Measurements from ENCODE around the gene ZNF200. TPM values are rescaled to one million over a fixed set of nuclear protein-coding genes. Genes with fewer than 3 reads are reported as not detected.
A peak's percentile ranks its signal among the peaks of the same experiment; 100 is the strongest.

The ZNF200 gene
- 10 to 100 TPM; 45.2 to 48.3 TPM for total RNA-seq
- 41.9 TPM for polyA plus RNA-seq (ENCODE audit: insufficient read depth, low read depth, low replicate concordance)
- long read RNA-seq, donor 1, full-length matches to known transcripts: 16 of 16 reads
- long read RNA-seq, donor 1, partial matches to known transcripts: 0 of 16 reads
- long read RNA-seq, donor 1, other reads (novel, unspliced or antisense): 0 of 16 reads
- long read RNA-seq, donor 2, full-length matches to known transcripts: 10 of 10 reads
- long read RNA-seq, donor 2, partial matches to known transcripts: 0 of 10 reads
- long read RNA-seq, donor 2, other reads (novel, unspliced or antisense): 0 of 10 reads

DNA sequence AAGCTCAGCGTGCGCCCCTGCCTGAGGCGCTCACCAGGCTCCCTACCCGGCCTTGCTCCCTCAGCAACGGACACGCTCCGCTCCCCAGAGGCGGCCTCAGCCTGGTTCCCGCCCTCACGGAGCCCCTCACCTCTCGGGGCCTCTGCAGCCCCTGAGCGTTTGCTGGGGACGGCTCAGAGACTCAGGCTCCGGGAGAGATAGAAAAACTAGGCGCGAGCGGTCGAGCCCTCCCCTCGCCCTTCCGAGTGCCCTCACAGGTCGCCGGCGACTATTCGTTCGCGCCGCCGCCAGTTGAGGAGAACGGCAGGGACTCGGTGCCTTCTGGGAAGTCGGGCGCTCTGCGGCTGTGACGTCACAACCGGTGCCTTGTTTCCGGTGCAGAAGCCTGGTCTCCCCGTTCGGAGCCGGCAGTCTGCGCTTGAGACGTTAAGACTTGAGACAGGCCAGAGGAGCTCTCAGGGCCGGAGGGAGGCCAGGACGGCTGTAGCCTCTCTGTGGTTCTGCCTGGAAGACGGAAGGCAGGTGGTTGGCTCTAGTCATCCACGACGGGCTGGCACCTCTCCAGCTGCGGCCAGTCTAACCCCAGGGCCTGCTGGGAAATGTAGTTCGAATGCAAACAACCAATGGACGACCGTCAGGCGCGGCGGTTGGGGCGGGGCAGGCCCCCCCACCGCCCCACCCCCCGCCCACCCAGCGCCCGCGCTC is at the start of gene ZNF200:
Gene ZNF200 (minus strand): TSS at position 302 of the 705 bp plus-strand sequence. CDS start 1,403 bp downstream, outside the sequence.
- Histone ChIP-seq H3K27ac (peak within 1 kb of the TSS; percentile 96), H3K9me3 (no peaks in the 10 kb centered on the region), H3K4me1 (peaks cover 10% of the 10 kb centered on the region), H3K36me3 (ENCODE audit: low read depth, missing control alignments) (peaks cover 4% of the 10 kb centered on the region), H3K27me3 (no peaks in the 10 kb centered on the region), H3K4me3 (peak within 1 kb of the TSS; percentile 82 to 97)
- intact Hi-C loops (cut with DNase I; ENCODE audit: low total_unique reads): no loop called here
- 0 to 1% methylated on average over 19 to 54 of the region's 59 CpGs for WGBS, 2 donors
- DNase-seq: peak; percentile 98
- TF ChIP-seq POLR2A (IDR thresholded peaks at IDR 0.05) (no peak), CTCF (IDR thresholded peaks at IDR 0.05) (no peak)

DNA sequence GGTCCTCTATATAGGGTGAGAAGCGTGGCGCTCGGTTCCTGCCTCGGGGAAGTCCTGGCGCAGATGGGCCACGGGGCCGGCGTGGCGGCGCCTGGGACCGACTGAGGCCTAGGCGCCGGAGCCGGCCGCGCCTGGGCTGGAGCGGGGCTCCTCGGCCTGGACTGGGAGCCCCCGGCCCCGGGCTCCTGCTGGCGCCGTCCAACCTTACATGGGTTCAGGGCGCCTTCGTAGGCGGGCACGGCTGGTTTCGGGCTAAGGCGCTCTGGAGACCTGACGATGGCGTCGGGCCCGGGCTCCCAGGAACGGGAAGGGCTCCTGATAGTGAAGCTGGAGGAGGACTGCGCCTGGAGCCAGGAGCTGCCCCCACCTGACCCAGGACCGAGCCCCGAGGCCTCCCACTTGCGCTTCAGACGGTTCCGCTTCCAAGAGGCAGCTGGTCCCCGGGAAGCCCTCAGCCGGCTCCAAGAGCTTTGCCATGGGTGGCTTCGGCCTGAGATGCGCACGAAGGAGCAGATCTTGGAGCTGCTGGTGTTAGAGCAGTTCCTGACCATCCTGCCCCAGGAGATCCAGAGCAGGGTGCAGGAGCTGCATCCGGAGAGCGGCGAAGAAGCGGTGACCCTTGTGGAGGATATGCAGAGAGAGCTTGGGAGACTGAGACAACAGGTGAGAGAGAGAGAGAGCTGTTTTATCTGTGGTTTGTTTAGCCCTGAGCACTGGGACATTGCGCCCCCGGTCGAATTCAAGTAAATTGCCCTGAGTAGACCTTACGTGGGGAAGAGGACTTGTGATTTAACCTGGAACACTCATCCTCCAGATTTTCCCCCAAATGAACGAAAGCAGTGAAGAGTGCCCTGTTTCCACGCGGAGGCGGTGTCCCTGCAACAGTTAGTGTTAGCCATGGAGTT is 48.8 kb upstream of the ZNF200 start:
- WGBS, 2 donors: 4 to 9% methylated on average over 18 to 46 of the region's 56 CpGs
- no peaks in the 10 kb centered on the region for H3K27me3 ChIP-seq
- H3K9me3 ChIP-seq: no peaks in the 10 kb centered on the region
- peaks cover 16% of the 10 kb centered on the region for H3K4me1 ChIP-seq
- DNase-seq: no peak
- intact Hi-C loops (cut with DNase I; ENCODE audit: low total_unique reads): no loop called here
- no peaks in the 10 kb centered on the region for H3K36me3 ChIP-seq (ENCODE audit: low read depth, missing control alignments)
- H3K27ac ChIP-seq: peak overlapping the region; percentile 89 to 99
- peak overlapping the region; percentile 86 to 91 for H3K4me3 ChIP-seq
- TF ChIP-seq POLR2A (IDR thresholded peaks at IDR 0.05) (no peak), CTCF (IDR thresholded peaks at IDR 0.05) (no peak)

DNA sequence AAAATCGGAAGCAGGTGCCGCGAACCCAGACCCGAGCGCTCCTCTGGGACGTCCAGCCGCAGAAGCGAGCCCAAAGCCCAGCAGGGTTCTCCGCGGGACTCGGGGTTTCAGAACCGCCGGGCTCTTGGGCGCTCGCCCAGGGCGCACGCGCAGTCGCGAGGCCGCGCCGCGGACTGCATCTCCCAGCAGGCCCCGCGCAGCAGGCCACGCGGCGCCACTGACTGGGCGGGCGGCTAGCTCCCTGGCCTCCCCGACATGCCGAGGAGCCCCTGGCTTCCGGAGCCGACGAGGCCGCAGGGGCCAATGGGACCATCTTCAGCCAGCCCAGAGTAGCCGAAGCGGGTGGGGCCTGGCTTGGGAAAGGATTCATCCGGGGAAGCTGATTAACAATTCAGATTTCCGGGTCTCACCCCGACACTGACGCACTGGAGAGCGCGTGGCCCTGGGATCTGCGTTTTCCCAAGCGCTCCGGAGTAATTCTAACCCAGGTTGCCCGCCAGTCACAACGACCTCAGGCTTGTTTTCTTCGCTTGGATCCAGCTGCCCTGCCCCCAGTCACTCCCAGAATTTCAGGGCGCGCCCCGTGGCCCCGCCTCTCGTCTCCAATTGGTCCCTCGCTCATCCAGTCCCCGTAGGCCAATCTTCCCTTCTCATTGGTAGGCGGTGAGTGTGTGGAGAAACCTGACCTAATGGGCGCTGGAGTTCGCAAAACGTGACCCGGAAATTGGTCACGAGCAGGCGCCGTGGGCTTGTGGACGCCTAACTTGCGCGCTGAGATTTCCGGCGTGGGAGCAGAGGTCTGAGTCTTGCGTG is 48.0 kb upstream of the ZNF200 start, which contains the start of gene ZNF263:
Gene ZNF263 (plus strand): TSS at position 762 of the 813 bp plus-strand sequence. CDS start 328 bp downstream, outside the sequence.
- no peak for TF ChIP-seq POLR2A (IDR thresholded peaks at IDR 0.05)
- TF ChIP-seq CTCF (IDR thresholded peaks at IDR 0.05): peak in 1 of 3 experiments; percentile 27
- peaks cover 16% of the 10 kb centered on the region for H3K4me1 ChIP-seq
- WGBS, 2 donors: 0 to 1% methylated on average over 20 to 49 of the region's 72 CpGs
- peak; percentile 97 for DNase-seq
- intact Hi-C loops (cut with DNase I; ENCODE audit: low total_unique reads): no loop called here
- no peaks in the 10 kb centered on the region for H3K9me3 ChIP-seq
- H3K4me3 ChIP-seq: peak within 1 kb of the TSS; percentile 86 to 91
- no peaks in the 10 kb centered on the region for H3K36me3 ChIP-seq (ENCODE audit: low read depth, missing control alignments)
- H3K27ac ChIP-seq: peak within 1 kb of the TSS; percentile 89 to 99
- H3K27me3 ChIP-seq: no peaks in the 10 kb centered on the region

- Histone ChIP-seq H3K27ac (peak overlapping the region; percentile 89 to 99), H3K4me1 (peaks cover 16% of the 10 kb centered on the region), H3K4me3 (peak overlapping the region; percentile 86 to 91), H3K27me3 (no peaks in the 10 kb centered on the region), H3K9me3 (no peaks in the 10 kb centered on the region), H3K36me3 (ENCODE audit: low read depth, missing control alignments) (no peaks in the 10 kb centered on the region)
- no peak for TF ChIP-seq POLR2A (IDR thresholded peaks at IDR 0.05)
- no peak for TF ChIP-seq CTCF (IDR thresholded peaks at IDR 0.05)
- DNase-seq: no peak
- intact Hi-C loops (cut with DNase I; ENCODE audit: low total_unique reads): no loop called here
- 14 to 24% methylated on average over 16 to 29 of the region's 29 CpGs for WGBS, 2 donors
These were observed 47.3 kb upstream of the ZNF200 start for GRCh38 chr16:3282103-3282729.
